ENCODE data around the gene CNST. TPM values are rescaled to one million over a fixed set of nuclear protein-coding genes. Genes with fewer than 3 reads are reported as not detected.

The CNST gene
- total and polyA plus RNA-seq, 9 of the 15 experiments (the other 6 are each of a cell fraction or from before 2014, with no cell fraction given), result 17.0 to 55.3 (median 30.8) TPM

DNA sequence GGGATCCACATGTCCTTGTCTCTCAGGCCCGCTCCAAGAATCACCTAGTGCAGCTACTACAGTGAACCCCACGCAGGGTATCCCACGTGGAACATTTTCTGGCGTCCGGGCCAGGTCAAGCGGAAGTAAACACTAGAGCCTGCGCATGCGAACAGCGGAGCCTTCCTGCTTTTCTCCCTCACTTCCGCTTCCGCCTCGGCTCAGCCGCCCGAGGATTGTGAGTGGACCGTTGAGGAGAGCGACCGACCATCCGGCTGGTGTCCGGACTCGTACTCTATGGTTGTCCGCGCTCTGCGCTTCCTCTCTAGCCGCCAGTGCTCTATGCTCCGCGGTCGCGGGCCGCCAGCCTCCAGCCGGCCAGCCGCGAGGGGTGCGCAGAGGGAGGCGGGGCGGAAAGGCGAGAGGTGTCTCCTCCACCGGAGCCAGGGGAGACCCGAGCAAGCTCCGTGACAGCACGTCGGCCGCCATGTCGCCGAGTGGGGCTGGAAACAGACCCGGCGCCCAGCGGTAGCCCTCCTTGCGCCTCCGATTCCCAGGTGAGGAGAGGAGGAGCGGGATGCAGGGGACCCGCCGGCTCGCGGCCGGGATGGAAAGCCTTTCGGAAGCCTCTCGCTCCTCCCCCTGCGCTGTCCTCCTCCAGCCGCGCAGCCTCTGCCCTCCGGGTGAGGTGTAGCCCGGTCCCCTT lies at the start of gene CNST, which contains the start of gene TFB2M (continued):
- TF ChIP-seq ZNF253 (CRISPR knock-in tag; conservative IDR thresholded peaks at IDR 0.05) (no peak), CBX2 (IDR thresholded peaks at IDR 0.05; ENCODE audit: insufficient read depth, low read length, poor library complexity, severe bottlenecking) (no peak), ZBED1 (IDR thresholded peaks at IDR 0.05) (no peak), CCNT2 (IDR thresholded peaks at IDR 0.05; ENCODE audit: borderline replicate concordance, extremely low read depth, insufficient read length, low read depth, low read length) (peak; percentile 90), ZKSCAN3 (CRISPR knock-in tag; IDR thresholded peaks at IDR 0.05) (no peak), KDM5B (IDR thresholded peaks at IDR 0.05; ENCODE audit: insufficient replicate concordance, low read depth, low read length) (peak; percentile 79)
- TF ChIP-seq, protein P1, sequence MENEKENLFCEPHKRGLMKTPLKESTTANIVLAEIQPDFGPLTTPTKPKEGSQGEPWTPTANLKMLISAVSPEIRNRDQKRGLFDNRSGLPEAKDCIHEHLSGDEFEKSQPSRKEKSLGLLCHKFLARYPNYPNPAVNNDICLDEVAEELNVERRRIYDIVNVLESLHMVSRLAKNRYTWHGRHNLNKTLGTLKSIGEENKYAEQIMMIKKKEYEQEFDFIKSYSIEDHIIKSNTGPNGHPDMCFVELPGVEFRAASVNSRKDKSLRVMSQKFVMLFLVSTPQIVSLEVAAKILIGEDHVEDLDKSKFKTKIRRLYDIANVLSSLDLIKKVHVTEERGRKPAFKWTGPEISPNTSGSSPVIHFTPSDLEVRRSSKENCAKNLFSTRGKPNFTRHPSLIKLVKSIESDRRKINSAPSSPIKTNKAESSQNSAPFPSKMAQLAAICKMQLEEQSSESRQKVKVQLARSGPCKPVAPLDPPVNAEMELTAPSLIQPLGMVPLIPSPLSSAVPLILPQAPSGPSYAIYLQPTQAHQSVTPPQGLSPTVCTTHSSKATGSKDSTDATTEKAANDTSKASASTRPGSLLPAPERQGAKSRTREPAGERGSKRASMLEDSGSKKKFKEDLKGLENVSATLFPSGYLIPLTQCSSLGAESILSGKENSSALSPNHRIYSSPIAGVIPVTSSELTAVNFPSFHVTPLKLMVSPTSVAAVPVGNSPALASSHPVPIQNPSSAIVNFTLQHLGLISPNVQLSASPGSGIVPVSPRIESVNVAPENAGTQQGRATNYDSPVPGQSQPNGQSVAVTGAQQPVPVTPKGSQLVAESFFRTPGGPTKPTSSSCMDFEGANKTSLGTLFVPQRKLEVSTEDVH (IDR thresholded peaks at IDR 0.05; ENCODE audit: low read depth, partially characterized antibody), result peak; percentile 98
- TF ChIP-seq, protein P2, sequence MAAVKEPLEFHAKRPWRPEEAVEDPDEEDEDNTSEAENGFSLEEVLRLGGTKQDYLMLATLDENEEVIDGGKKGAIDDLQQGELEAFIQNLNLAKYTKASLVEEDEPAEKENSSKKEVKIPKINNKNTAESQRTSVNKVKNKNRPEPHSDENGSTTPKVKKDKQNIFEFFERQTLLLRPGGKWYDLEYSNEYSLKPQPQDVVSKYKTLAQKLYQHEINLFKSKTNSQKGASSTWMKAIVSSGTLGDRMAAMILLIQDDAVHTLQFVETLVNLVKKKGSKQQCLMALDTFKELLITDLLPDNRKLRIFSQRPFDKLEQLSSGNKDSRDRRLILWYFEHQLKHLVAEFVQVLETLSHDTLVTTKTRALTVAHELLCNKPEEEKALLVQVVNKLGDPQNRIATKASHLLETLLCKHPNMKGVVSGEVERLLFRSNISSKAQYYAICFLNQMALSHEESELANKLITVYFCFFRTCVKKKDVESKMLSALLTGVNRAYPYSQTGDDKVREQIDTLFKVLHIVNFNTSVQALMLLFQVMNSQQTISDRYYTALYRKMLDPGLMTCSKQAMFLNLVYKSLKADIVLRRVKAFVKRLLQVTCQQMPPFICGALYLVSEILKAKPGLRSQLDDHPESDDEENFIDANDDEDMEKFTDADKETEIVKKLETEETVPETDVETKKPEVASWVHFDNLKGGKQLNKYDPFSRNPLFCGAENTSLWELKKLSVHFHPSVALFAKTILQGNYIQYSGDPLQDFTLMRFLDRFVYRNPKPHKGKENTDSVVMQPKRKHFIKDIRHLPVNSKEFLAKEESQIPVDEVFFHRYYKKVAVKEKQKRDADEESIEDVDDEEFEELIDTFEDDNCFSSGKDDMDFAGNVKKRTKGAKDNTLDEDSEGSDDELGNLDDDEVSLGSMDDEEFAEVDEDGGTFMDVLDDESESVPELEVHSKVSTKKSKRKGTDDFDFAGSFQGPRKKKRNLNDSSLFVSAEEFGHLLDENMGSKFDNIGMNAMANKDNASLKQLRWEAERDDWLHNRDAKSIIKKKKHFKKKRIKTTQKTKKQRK (IDR thresholded peaks at IDR 0.05; ENCODE audit: borderline replicate concordance, low read depth, low read length), result no peak
- TF ChIP-seq, protein P3, sequence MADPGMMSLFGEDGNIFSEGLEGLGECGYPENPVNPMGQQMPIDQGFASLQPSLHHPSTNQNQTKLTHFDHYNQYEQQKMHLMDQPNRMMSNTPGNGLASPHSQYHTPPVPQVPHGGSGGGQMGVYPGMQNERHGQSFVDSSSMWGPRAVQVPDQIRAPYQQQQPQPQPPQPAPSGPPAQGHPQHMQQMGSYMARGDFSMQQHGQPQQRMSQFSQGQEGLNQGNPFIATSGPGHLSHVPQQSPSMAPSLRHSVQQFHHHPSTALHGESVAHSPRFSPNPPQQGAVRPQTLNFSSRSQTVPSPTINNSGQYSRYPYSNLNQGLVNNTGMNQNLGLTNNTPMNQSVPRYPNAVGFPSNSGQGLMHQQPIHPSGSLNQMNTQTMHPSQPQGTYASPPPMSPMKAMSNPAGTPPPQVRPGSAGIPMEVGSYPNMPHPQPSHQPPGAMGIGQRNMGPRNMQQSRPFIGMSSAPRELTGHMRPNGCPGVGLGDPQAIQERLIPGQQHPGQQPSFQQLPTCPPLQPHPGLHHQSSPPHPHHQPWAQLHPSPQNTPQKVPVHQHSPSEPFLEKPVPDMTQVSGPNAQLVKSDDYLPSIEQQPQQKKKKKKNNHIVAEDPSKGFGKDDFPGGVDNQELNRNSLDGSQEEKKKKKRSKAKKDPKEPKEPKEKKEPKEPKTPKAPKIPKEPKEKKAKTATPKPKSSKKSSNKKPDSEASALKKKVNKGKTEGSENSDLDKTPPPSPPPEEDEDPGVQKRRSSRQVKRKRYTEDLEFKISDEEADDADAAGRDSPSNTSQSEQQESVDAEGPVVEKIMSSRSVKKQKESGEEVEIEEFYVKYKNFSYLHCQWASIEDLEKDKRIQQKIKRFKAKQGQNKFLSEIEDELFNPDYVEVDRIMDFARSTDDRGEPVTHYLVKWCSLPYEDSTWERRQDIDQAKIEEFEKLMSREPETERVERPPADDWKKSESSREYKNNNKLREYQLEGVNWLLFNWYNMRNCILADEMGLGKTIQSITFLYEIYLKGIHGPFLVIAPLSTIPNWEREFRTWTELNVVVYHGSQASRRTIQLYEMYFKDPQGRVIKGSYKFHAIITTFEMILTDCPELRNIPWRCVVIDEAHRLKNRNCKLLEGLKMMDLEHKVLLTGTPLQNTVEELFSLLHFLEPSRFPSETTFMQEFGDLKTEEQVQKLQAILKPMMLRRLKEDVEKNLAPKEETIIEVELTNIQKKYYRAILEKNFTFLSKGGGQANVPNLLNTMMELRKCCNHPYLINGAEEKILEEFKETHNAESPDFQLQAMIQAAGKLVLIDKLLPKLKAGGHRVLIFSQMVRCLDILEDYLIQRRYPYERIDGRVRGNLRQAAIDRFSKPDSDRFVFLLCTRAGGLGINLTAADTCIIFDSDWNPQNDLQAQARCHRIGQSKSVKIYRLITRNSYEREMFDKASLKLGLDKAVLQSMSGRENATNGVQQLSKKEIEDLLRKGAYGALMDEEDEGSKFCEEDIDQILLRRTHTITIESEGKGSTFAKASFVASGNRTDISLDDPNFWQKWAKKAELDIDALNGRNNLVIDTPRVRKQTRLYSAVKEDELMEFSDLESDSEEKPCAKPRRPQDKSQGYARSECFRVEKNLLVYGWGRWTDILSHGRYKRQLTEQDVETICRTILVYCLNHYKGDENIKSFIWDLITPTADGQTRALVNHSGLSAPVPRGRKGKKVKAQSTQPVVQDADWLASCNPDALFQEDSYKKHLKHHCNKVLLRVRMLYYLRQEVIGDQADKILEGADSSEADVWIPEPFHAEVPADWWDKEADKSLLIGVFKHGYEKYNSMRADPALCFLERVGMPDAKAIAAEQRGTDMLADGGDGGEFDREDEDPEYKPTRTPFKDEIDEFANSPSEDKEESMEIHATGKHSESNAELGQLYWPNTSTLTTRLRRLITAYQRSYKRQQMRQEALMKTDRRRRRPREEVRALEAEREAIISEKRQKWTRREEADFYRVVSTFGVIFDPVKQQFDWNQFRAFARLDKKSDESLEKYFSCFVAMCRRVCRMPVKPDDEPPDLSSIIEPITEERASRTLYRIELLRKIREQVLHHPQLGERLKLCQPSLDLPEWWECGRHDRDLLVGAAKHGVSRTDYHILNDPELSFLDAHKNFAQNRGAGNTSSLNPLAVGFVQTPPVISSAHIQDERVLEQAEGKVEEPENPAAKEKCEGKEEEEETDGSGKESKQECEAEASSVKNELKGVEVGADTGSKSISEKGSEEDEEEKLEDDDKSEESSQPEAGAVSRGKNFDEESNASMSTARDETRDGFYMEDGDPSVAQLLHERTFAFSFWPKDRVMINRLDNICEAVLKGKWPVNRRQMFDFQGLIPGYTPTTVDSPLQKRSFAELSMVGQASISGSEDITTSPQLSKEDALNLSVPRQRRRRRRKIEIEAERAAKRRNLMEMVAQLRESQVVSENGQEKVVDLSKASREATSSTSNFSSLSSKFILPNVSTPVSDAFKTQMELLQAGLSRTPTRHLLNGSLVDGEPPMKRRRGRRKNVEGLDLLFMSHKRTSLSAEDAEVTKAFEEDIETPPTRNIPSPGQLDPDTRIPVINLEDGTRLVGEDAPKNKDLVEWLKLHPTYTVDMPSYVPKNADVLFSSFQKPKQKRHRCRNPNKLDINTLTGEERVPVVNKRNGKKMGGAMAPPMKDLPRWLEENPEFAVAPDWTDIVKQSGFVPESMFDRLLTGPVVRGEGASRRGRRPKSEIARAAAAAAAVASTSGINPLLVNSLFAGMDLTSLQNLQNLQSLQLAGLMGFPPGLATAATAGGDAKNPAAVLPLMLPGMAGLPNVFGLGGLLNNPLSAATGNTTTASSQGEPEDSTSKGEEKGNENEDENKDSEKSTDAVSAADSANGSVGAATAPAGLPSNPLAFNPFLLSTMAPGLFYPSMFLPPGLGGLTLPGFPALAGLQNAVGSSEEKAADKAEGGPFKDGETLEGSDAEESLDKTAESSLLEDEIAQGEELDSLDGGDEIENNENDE (IDR thresholded peaks at IDR 0.05; ENCODE audit: low read depth, low read length), result peak; percentile 49

All from K562 (cell line).